Activated T-helper 2 cell treated with anti-CD3 and anti-CD28 coated beads, Interferon-gamma antibody, Interleukin-2, Interleukin-4, amounts not matched to agents 10 μg/mL and 5 μg/mL and 100 μg/mL, durations not matched to agents 14 hours and 24 hours and 36 hours (primary cell): ENCODE data around the gene MIX23. TPM values are rescaled to one million over a fixed set of nuclear protein-coding genes. Genes with fewer than 3 reads are reported as not detected.

Experiments used
- DNase-seq: peaks from one replicate; pipeline ENCODE4 v3.0.0; 2021; ENCODE audit warnings: low spot score
- H3K27ac Mint-ChIP-seq: one replicate; pipeline ENCODE4 v1.8.0; 2021; ENCODE audit warnings: mixed read lengths
- H3K27me3 Mint-ChIP-seq: one replicate; pipeline ENCODE4 v1.8.0; 2021; ENCODE audit warnings: low read depth, mixed read lengths
- H3K36me3 Mint-ChIP-seq: one replicate; pipeline ENCODE4 v1.8.0; 2021; ENCODE audit warnings: low read depth, mixed read lengths
- H3K4me1 Mint-ChIP-seq: one replicate; pipeline ENCODE4 v1.8.0; 2021; ENCODE audit warnings: low read depth, mixed read lengths
- H3K4me3 Mint-ChIP-seq: one replicate; pipeline ENCODE4 v1.8.0; 2021; ENCODE audit warnings: low read depth, mild to moderate bottlenecking, moderate library complexity, mixed read lengths
- H3K9me3 Mint-ChIP-seq: one replicate; pipeline ENCODE4 v1.8.0; 2021; ENCODE audit warnings: mixed read lengths
- intact Hi-C: fragments of 100-400 bp; cut with micrococcal nuclease; formaldehyde crosslinking; loops from one replicate; pipeline ENCODE4 v1.15.1; 2023
- total RNA-seq: library from RNA; stranded (reverse); gene quantifications from 2 replicates; pipeline ENCODE4 v1.2.3, GENCODE V29; 2022

Gene MIX23
- total RNA-seq, 1 donor from 2014 or later: 110 TPM

- Mint-ChIP-seq H3K27me3 (no peaks in the 10 kb centered on the region), H3K4me3 (no peak overlapping the region), H3K27ac (no peak overlapping the region), H3K36me3 (peaks cover 44% of the 10 kb centered on the region), H3K9me3 (no peaks in the 10 kb centered on the region), H3K4me1 (peaks cover 6% of the 10 kb centered on the region)
- no peak for DNase-seq
- intact Hi-C loops: no loop called here
Observed at GRCh38 chr3:122358703-122359032, 24.4 kb downstream of the MIX23 start.

GRCh38 chr3:122357828-122358702 is 25.0 kb downstream of the MIX23 start:
- intact Hi-C loops: no loop called here
- H3K27me3 Mint-ChIP-seq: no peaks in the 10 kb centered on the region
- no peaks in the 10 kb centered on the region for H3K9me3 Mint-ChIP-seq
- no peak overlapping the region for H3K27ac Mint-ChIP-seq
- peaks cover 38% of the 10 kb centered on the region for H3K36me3 Mint-ChIP-seq
- DNase-seq: no peak
- no peak overlapping the region for H3K4me3 Mint-ChIP-seq
- H3K4me1 Mint-ChIP-seq: peaks cover 2% of the 10 kb centered on the region

GRCh38 chr3:122356402-122356801 is 26.6 kb downstream of the MIX23 start:
- peaks cover 2% of the 10 kb centered on the region for H3K4me1 Mint-ChIP-seq
- no peak for DNase-seq
- H3K4me3 Mint-ChIP-seq: no peak overlapping the region
- intact Hi-C loops: loop anchor here (1.0 kb wide), 1 partner anchor 58 kb away; no protein-coding TSS in a partner anchor
- H3K36me3 Mint-ChIP-seq: peaks cover 26% of the 10 kb centered on the region
- H3K27me3 Mint-ChIP-seq: no peaks in the 10 kb centered on the region
- H3K9me3 Mint-ChIP-seq: no peaks in the 10 kb centered on the region
- H3K27ac Mint-ChIP-seq: no peak overlapping the region

GRCh38 chr3:122355612-122356011 is 27.4 kb downstream of the MIX23 start:
- intact Hi-C loops: loop anchor here (1.0 kb wide), 1 partner anchor 57 kb away; no protein-coding TSS in a partner anchor
- no peak overlapping the region for H3K27ac Mint-ChIP-seq
- no peak for DNase-seq
- H3K36me3 Mint-ChIP-seq: peaks cover 23% of the 10 kb centered on the region
- H3K27me3 Mint-ChIP-seq: no peaks in the 10 kb centered on the region
- H3K4me3 Mint-ChIP-seq: no peak overlapping the region
- no peaks in the 10 kb centered on the region for H3K9me3 Mint-ChIP-seq
- peaks cover 2% of the 10 kb centered on the region for H3K4me1 Mint-ChIP-seq

GRCh38 chr3:122353893-122354401 is 29.1 kb downstream of the MIX23 start:
- no peak for DNase-seq
- intact Hi-C loops: no loop called here
- Mint-ChIP-seq H3K9me3 (no peaks in the 10 kb centered on the region), H3K27ac (no peak overlapping the region), H3K27me3 (no peaks in the 10 kb centered on the region), H3K4me3 (no peak overlapping the region), H3K36me3 (peaks cover 17% of the 10 kb centered on the region), H3K4me1 (no peaks in the 10 kb centered on the region)

- intact Hi-C loops: no loop called here
Observed at GRCh38 chr3:122353215-122353614, 29.8 kb downstream of the MIX23 start.

GRCh38 chr3:122351612-122352011 is 31.4 kb downstream of the MIX23 start:
- DNase-seq: no peak
- H3K36me3 Mint-ChIP-seq: no peaks in the 10 kb centered on the region
- no peaks in the 10 kb centered on the region for H3K4me1 Mint-ChIP-seq
- H3K9me3 Mint-ChIP-seq: peaks cover 9% of the 10 kb centered on the region
- intact Hi-C loops: no loop called here
- no peak overlapping the region for H3K27ac Mint-ChIP-seq
- no peak overlapping the region for H3K4me3 Mint-ChIP-seq
- H3K27me3 Mint-ChIP-seq: no peaks in the 10 kb centered on the region

More at GRCh38 chr3:122353215-122353614, 29.8 kb downstream of the MIX23 start:
- Mint-ChIP-seq H3K9me3 (no peaks in the 10 kb centered on the region), H3K4me3 (no peak overlapping the region), H3K36me3 (peaks cover 10% of the 10 kb centered on the region), H3K27me3 (no peaks in the 10 kb centered on the region), H3K4me1 (no peaks in the 10 kb centered on the region), H3K27ac (no peak overlapping the region)
- no peak for DNase-seq

GRCh38 chr3:122350814-122351418 is 32.1 kb downstream of the MIX23 start:
- intact Hi-C loops: no loop called here
- DNase-seq: no peak
- H3K27me3 Mint-ChIP-seq: no peaks in the 10 kb centered on the region
- H3K4me3 Mint-ChIP-seq: no peak overlapping the region
- H3K4me1 Mint-ChIP-seq: no peaks in the 10 kb centered on the region
- peaks cover 9% of the 10 kb centered on the region for H3K9me3 Mint-ChIP-seq
- no peak overlapping the region for H3K27ac Mint-ChIP-seq
- no peaks in the 10 kb centered on the region for H3K36me3 Mint-ChIP-seq

GRCh38 chr3:122349171-122349570 is 33.9 kb downstream of the MIX23 start:
- no peaks in the 10 kb centered on the region for H3K4me1 Mint-ChIP-seq
- no peaks in the 10 kb centered on the region for H3K36me3 Mint-ChIP-seq
- H3K27ac Mint-ChIP-seq: no peak overlapping the region
- H3K4me3 Mint-ChIP-seq: no peak overlapping the region
- peaks cover 2% of the 10 kb centered on the region for H3K27me3 Mint-ChIP-seq
- intact Hi-C loops: no loop called here
- no peak for DNase-seq
- H3K9me3 Mint-ChIP-seq: peaks cover 9% of the 10 kb centered on the region

- Mint-ChIP-seq H3K27ac (no peak overlapping the region), H3K4me3 (no peak overlapping the region), H3K36me3 (no peaks in the 10 kb centered on the region), H3K9me3 (peaks cover 15% of the 10 kb centered on the region), H3K27me3 (peaks cover 10% of the 10 kb centered on the region), H3K4me1 (no peaks in the 10 kb centered on the region)
- intact Hi-C loops: no loop called here
- DNase-seq: no peak
Observed at GRCh38 chr3:122343654-122344053, 39.4 kb downstream of the MIX23 start.

- Mint-ChIP-seq H3K27me3 (peaks cover 10% of the 10 kb centered on the region), H3K36me3 (no peaks in the 10 kb centered on the region), H3K4me3 (no peak overlapping the region), H3K4me1 (no peaks in the 10 kb centered on the region), H3K27ac (no peak overlapping the region), H3K9me3 (peaks cover 12% of the 10 kb centered on the region)
- intact Hi-C loops: no loop called here
- DNase-seq: no peak
Observed at GRCh38 chr3:122342803-122343202, 40.2 kb downstream of the MIX23 start.

- H3K4me3 Mint-ChIP-seq: no peak overlapping the region
- no peak overlapping the region for H3K27ac Mint-ChIP-seq
- intact Hi-C loops: no loop called here
- no peaks in the 10 kb centered on the region for H3K4me1 Mint-ChIP-seq
- H3K9me3 Mint-ChIP-seq: no peaks in the 10 kb centered on the region
- no peaks in the 10 kb centered on the region for H3K36me3 Mint-ChIP-seq
- H3K27me3 Mint-ChIP-seq: peaks cover 47% of the 10 kb centered on the region
- DNase-seq: no peak
Observed at GRCh38 chr3:122332551-122332950, 50.5 kb downstream of the MIX23 start.

- no peaks in the 10 kb centered on the region for H3K4me1 Mint-ChIP-seq
- intact Hi-C loops: no loop called here
- no peak overlapping the region for H3K27ac Mint-ChIP-seq
- no peaks in the 10 kb centered on the region for H3K9me3 Mint-ChIP-seq
- no peak overlapping the region for H3K4me3 Mint-ChIP-seq
- H3K27me3 Mint-ChIP-seq: peaks cover 47% of the 10 kb centered on the region
- H3K36me3 Mint-ChIP-seq: no peaks in the 10 kb centered on the region
- no peak for DNase-seq
Observed at GRCh38 chr3:122331886-122332285, 51.1 kb downstream of the MIX23 start.
